ENCODE results near the gene DALRD3. TPM values are rescaled to one million over a fixed set of nuclear protein-coding genes. Genes with fewer than 3 reads are reported as not detected.

Gene DALRD3
- total RNA-seq, 1 donor from 2014 or later = 35.4 TPM

DNA sequence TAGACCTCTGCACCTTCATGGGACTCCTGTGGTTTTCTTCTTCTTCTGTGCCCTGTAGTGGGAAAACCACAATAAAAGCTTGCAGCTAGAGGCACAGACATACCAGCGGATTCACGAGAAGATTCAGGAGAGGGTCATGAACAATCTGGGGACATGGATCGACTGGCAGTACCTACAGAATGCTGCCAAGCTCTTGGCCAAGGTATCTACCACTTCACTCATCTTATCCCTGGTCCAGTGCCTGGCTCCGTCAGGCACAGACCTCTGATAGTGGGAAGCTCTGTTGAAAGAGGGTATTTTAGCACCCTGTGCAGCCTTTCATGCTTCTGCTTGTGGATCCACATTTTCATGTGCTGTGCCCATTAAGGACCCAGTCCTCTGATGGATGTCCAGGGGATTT is 38.1 kb downstream of the DALRD3 start:
- H3K36me3 ChIP-seq = peaks cover 6 to 86% of the 10 kb centered on the region in 2 donors
- no peaks in the 10 kb centered on the region for H3K9me3 ChIP-seq

DNA sequence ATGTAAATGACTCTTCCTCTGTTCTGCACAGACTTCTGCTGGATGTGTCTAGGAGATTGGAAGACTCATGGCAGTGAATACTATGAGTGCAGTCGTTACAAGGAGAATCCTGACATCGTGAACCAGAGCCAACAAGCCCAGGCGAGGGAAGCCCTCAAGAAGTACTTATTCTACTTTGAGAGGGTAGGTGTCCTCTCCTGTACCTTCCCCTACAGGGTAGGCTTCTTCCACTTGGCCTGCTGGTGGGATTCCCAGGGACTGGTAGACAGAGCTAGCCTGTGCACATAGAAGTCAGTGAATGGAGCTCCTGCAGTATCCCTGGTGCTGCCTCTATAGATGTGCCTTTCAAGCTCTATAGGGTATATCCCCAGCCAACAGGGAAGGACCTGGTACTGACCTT is 38.9 kb downstream of the DALRD3 start:
- intact Hi-C loops (cut with DNase I) = no loop called here
- no peak overlapping the region for H3K4me3 ChIP-seq
- TF ChIP-seq POLR2A (IDR thresholded peaks at IDR 0.05) = no peak
- TF ChIP-seq POLR2AphosphoS5 (IDR thresholded peaks at IDR 0.05; ENCODE audit: insufficient read depth in 1 of 2, low read depth in 1 of 2) = no peak
- TF ChIP-seq, protein P1, sequence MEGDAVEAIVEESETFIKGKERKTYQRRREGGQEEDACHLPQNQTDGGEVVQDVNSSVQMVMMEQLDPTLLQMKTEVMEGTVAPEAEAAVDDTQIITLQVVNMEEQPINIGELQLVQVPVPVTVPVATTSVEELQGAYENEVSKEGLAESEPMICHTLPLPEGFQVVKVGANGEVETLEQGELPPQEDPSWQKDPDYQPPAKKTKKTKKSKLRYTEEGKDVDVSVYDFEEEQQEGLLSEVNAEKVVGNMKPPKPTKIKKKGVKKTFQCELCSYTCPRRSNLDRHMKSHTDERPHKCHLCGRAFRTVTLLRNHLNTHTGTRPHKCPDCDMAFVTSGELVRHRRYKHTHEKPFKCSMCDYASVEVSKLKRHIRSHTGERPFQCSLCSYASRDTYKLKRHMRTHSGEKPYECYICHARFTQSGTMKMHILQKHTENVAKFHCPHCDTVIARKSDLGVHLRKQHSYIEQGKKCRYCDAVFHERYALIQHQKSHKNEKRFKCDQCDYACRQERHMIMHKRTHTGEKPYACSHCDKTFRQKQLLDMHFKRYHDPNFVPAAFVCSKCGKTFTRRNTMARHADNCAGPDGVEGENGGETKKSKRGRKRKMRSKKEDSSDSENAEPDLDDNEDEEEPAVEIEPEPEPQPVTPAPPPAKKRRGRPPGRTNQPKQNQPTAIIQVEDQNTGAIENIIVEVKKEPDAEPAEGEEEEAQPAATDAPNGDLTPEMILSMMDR (IDR thresholded peaks at IDR 0.05) = no peak
- no peaks in the 10 kb centered on the region for H3K9me3 ChIP-seq
- H3K4me1 ChIP-seq = no peaks in the 10 kb centered on the region
- H3K36me3 ChIP-seq = peaks cover 6 to 88% of the 10 kb centered on the region in 2 donors
- H3K27ac ChIP-seq = no peak overlapping the region
- no peaks in the 10 kb centered on the region for H3K27me3 ChIP-seq
- DNase-seq (ENCODE audit: extremely low spot score in 2 of 2) = no peak

More for the DNA sequence above, 38.1 kb downstream of the DALRD3 start:
- no peak overlapping the region for H3K27ac ChIP-seq
- no peak for DNase-seq (ENCODE audit: extremely low spot score in 2 of 2)
- no peak overlapping the region for H3K4me3 ChIP-seq
- H3K27me3 ChIP-seq = no peaks in the 10 kb centered on the region
- intact Hi-C loops (cut with DNase I) = no loop called here
- no peaks in the 10 kb centered on the region for H3K4me1 ChIP-seq
- TF ChIP-seq POLR2A (IDR thresholded peaks at IDR 0.05) = no peak
- no peak for TF ChIP-seq POLR2AphosphoS5 (IDR thresholded peaks at IDR 0.05; ENCODE audit: insufficient read depth in 1 of 2, low read depth in 1 of 2)
- TF ChIP-seq, protein P1 (IDR thresholded peaks at IDR 0.05) = no peak

DNA sequence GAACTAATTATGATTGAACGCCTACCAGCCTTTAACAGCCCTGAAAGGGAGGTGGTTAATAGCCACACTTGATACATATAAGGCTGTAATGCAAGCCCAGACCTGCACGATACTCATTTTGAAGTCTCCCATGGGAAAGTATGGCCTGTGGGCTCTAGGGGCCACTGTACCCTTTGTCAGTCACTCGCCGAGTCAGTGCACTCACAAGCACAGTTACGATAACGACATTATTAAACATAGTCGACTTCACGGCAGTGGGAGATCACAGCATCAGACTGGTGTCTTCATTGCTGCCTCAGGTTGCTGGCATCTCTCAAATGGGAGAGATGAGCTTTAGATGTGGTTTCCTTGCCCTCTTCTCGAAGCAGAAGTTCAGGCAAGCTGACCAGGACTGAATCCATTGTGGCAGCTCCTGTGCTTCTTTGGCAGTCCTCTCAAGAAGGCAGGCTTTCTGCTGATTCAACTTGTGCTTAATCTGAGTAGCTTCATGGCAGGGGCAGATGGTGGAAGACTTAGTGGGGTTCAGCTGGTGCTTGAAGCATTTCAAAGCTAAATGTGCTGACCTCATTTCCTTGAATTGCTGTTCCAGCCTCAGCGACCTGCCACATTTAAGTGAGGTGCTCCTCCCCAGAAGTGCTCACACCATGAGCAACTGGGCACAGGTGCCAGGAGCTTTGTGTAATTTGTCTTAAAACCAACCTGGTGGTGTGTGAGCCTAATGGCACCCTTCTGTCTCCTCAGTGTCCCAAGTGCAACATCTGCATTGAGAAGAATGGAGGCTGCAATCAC is 44.1 kb downstream of the DALRD3 start:
- Histone ChIP-seq H3K27me3 (no peaks in the 10 kb centered on the region), H3K9me3 (no peaks in the 10 kb centered on the region), H3K27ac (no peak overlapping the region), H3K4me3 (no peak overlapping the region), H3K36me3 (peaks cover 0 to 89% of the 10 kb centered on the region in 2 donors), H3K4me1 (no peaks in the 10 kb centered on the region)
- no peak for DNase-seq (ENCODE audit: extremely low spot score in 2 of 2)
- TF ChIP-seq POLR2A (IDR thresholded peaks at IDR 0.05) = no peak
- TF ChIP-seq POLR2AphosphoS5 (IDR thresholded peaks at IDR 0.05; ENCODE audit: insufficient read depth in 1 of 2, low read depth in 1 of 2) = no peak
- TF ChIP-seq, protein P1 (IDR thresholded peaks at IDR 0.05) = no peak
- intact Hi-C loops (cut with DNase I) = no loop called here

DNA sequence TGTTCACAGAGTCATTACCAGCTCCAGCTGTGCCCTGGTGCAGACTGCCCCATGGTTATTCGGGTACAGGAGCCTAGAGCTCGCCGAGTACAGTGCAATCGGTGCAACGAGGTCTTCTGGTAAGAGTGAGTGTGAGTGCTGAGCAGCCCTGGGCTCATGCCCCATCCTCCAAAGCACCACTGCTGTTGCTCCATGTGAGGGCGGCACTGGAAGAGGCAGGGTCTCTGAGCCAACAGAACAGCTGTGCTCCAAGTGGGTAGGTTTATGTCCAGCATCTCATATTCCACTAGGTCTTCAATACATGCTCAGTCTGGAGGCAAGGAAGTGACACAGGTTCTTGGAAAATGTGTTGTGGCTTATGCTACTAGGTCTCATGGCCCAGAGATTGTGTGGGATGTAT is 47.8 kb downstream of the DALRD3 start:
- DNase-seq (ENCODE audit: extremely low spot score in 2 of 2) = no peak
- Histone ChIP-seq H3K27me3 (no peaks in the 10 kb centered on the region), H3K36me3 (peaks cover 0 to 88% of the 10 kb centered on the region in 2 donors), H3K4me3 (no peak overlapping the region), H3K27ac (no peak overlapping the region), H3K9me3 (no peaks in the 10 kb centered on the region), H3K4me1 (no peaks in the 10 kb centered on the region)
- TF ChIP-seq POLR2A (IDR thresholded peaks at IDR 0.05) (no peak), POLR2AphosphoS5 (IDR thresholded peaks at IDR 0.05; ENCODE audit: insufficient read depth in 1 of 2, low read depth in 1 of 2) (no peak)
- TF ChIP-seq, protein P1 (IDR thresholded peaks at IDR 0.05) = no peak
- intact Hi-C loops (cut with DNase I) = no loop called here

DNA sequence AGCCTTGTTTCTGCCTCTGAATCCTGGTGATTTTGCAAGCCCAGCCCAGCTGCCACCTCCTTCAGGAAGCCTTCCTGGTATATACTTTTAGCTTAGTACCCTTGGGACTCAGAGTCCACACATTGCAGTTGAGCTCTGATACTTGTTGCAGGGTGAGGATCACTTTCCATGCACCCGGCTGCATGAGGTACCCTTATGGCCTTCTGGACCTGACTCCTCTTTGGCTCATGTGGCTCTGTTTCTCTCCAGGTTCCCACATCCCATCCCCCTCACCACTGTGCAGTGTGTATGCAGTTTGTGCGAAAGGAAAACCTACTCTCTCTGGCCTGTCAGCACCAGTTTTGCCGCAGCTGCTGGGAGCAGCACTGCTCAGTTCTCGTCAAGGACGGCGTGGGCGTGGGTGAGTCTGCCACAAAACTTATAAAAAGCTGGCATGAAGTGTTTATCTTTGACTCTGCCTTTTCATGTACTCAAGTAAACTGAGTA is 51.5 kb downstream of the DALRD3 start:
- H3K36me3 ChIP-seq = peaks cover 0 to 77% of the 10 kb centered on the region in 2 donors
- intact Hi-C loops (cut with DNase I) = no loop called here

More for the DNA sequence above, 51.5 kb downstream of the DALRD3 start:
- H3K9me3 ChIP-seq = no peaks in the 10 kb centered on the region
- H3K27me3 ChIP-seq = no peaks in the 10 kb centered on the region
- no peak overlapping the region for H3K4me3 ChIP-seq
- no peaks in the 10 kb centered on the region for H3K4me1 ChIP-seq
- no peak for DNase-seq (ENCODE audit: extremely low spot score in 2 of 2)
- TF ChIP-seq POLR2AphosphoS5 (IDR thresholded peaks at IDR 0.05; ENCODE audit: insufficient read depth in 1 of 2, low read depth in 1 of 2) (no peak), POLR2A (IDR thresholded peaks at IDR 0.05) (no peak)
- TF ChIP-seq, protein P1 (IDR thresholded peaks at IDR 0.05) = no peak
- H3K27ac ChIP-seq = no peak overlapping the region

Data from vagina (tissue), 2 donors.